IMR-90 (cell line): Measurements from ENCODE around the gene CRYZL1.

Experiments
- BHLHE40 ChIP-seq: fragments of 150-350 bp; IDR thresholded peaks from 2 replicates; pipeline ENCODE4 v1.6.1; 2016; ENCODE audit warnings: mild to moderate bottlenecking, low read depth, low read length
- CEBPB ChIP-seq: IDR thresholded peaks from 2 replicates; pipeline ENCODE4 v1.6.1; 2012; ENCODE audit warnings: low read depth, low read length, improper control_type of control experiment
- MAFK ChIP-seq: IDR thresholded peaks from 2 replicates; pipeline ENCODE4 v1.6.1; 2012; ENCODE audit warnings: low read depth, low read length, improper control_type of control experiment
- MAZ ChIP-seq: IDR thresholded peaks from 2 replicates; pipeline ENCODE4 v1.6.1; 2012; ENCODE audit warnings: low read depth, mild to moderate bottlenecking, low read length, improper control_type of control experiment, moderate library complexity, borderline replicate concordance
- POLR2A ChIP-seq: IDR thresholded peaks from 2 replicates; pipeline ENCODE4 v1.6.1; 2012; ENCODE audit warnings: mild to moderate bottlenecking, low read depth, low read length
- RAD21 ChIP-seq: IDR thresholded peaks from 2 replicates; pipeline ENCODE4 v1.6.1; 2012; ENCODE audit warnings: low read length, improper control_type of control experiment
- RCOR1 ChIP-seq: IDR thresholded peaks from 2 replicates; pipeline ENCODE4 v1.6.1; 2012; ENCODE audit warnings: mild to moderate bottlenecking, low read length, improper control_type of control experiment; ENCODE audit not compliant: insufficient replicate concordance
- RFX5 ChIP-seq: IDR thresholded peaks from 2 replicates; pipeline ENCODE4 v1.8.0; 2012; ENCODE audit warnings: low read depth, mild to moderate bottlenecking, low read length, moderate library complexity
- SMC3 ChIP-seq: fragments of 150-350 bp; IDR thresholded peaks from 2 replicates; pipeline ENCODE4 v1.6.1; 2016; ENCODE audit warnings: low read depth, mild to moderate bottlenecking, antibody characterized with exemption, low read length, moderate library complexity
- TF ChIP-seq, protein P1 (sequence below): conservative IDR thresholded peaks from 2 replicates; pipeline ENCODE4 v1.5.1; 2012; ENCODE audit warnings: mild to moderate bottlenecking, low read depth, low read length, improper control_type of control experiment
- TF ChIP-seq, protein P2 (sequence below): fragments of 150-350 bp; IDR thresholded peaks from 2 replicates; pipeline ENCODE4 v1.6.1; 2016; ENCODE audit warnings: low read depth, mild to moderate bottlenecking, low read length, moderate library complexity, borderline replicate concordance
- TF ChIP-seq, protein P3 (sequence below): fragments of 150-350 bp; IDR thresholded peaks from 2 replicates; pipeline ENCODE4 v1.6.1; 2017; ENCODE audit warnings: mild to moderate bottlenecking, antibody characterized with exemption, low read length, low read depth

DNA sequence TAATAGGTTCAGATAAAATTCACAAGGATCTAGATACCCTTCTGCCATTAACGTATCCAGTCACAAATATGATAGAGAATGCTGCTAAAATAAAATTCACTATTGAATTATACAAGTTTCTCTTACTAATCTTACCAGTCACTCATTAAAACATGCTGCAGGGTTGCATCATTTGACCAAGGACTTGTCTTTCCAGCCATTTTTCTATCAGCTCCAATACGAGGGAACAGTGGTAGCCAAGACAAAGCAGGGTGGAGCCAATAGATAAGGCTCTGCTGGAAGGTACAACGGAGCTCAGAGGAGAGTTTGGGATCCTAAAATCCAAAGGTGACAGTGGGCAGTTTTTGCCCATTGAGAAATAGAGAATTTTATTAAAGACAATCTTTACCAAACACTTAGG is 57.1 kb downstream of the CRYZL1 start:
- TF ChIP-seq, protein P1, sequence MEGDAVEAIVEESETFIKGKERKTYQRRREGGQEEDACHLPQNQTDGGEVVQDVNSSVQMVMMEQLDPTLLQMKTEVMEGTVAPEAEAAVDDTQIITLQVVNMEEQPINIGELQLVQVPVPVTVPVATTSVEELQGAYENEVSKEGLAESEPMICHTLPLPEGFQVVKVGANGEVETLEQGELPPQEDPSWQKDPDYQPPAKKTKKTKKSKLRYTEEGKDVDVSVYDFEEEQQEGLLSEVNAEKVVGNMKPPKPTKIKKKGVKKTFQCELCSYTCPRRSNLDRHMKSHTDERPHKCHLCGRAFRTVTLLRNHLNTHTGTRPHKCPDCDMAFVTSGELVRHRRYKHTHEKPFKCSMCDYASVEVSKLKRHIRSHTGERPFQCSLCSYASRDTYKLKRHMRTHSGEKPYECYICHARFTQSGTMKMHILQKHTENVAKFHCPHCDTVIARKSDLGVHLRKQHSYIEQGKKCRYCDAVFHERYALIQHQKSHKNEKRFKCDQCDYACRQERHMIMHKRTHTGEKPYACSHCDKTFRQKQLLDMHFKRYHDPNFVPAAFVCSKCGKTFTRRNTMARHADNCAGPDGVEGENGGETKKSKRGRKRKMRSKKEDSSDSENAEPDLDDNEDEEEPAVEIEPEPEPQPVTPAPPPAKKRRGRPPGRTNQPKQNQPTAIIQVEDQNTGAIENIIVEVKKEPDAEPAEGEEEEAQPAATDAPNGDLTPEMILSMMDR: no peak
- TF ChIP-seq RAD21: no peak
- no peak for TF ChIP-seq POLR2A
- TF ChIP-seq MAZ: no peak
- TF ChIP-seq CEBPB: no peak
- TF ChIP-seq MAFK: no peak
- no peak for TF ChIP-seq RCOR1
- TF ChIP-seq RFX5: no peak
- TF ChIP-seq, protein P2, sequence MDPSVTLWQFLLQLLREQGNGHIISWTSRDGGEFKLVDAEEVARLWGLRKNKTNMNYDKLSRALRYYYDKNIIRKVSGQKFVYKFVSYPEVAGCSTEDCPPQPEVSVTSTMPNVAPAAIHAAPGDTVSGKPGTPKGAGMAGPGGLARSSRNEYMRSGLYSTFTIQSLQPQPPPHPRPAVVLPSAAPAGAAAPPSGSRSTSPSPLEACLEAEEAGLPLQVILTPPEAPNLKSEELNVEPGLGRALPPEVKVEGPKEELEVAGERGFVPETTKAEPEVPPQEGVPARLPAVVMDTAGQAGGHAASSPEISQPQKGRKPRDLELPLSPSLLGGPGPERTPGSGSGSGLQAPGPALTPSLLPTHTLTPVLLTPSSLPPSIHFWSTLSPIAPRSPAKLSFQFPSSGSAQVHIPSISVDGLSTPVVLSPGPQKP: no peak
- TF ChIP-seq BHLHE40: no peak
- TF ChIP-seq, protein P3, sequence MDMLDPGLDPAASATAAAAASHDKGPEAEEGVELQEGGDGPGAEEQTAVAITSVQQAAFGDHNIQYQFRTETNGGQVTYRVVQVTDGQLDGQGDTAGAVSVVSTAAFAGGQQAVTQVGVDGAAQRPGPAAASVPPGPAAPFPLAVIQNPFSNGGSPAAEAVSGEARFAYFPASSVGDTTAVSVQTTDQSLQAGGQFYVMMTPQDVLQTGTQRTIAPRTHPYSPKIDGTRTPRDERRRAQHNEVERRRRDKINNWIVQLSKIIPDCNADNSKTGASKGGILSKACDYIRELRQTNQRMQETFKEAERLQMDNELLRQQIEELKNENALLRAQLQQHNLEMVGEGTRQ: no peak
- TF ChIP-seq SMC3: no peak
